Stimulated activated naive CD8-positive, alpha-beta T cell treated with anti-CD3 and anti-CD28 coated beads, Interleukin-15, Interleukin-2, amounts not matched to agents 100 U/mL and 50 U/mL, for 24 hours (primary cell): Measurements from ENCODE around the gene TUBGCP3.

Experiments used
- ATAC-seq: fragments of 150-1000 bp; cut with Tn5 transposase; one replicate; pipeline ENCODE4 v1.10.0; 2021
- DNase-seq: peaks from one replicate; pipeline ENCODE4 v3.0.0; 2021

Gene TUBGCP3

DNA sequence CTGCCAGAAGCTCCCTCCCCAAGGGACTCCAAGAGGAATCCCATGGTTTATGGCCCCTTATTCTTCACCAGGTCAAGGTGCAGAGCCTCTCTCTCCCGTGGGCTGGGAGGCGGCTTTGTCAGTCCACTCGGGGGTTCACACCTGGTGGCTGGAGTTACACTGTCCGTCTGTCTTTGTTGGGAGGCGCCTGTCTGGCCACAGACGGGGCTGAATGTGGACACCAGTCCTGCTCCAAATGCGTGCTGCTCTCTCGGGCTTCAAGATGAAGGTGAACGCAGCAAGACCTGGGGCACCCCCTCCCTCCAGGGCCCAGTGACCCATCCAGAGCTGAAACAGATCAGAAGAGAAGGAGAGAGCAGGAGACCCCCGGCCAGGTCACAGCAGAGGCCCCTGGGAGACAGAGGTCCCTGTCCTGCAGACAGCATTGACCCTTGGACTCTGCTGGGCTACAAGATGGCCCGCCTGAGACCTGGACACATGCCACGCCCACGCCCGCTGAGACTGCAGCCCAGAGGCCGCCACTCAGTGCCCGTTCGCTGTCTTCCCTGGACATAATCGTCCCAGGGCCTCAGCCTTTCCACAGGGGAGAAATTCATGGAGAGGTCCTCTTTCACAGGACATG is 29.9 kb upstream of the TUBGCP3 start:
- no peak for DNase-seq
- ATAC-seq, result no peak

DNA sequence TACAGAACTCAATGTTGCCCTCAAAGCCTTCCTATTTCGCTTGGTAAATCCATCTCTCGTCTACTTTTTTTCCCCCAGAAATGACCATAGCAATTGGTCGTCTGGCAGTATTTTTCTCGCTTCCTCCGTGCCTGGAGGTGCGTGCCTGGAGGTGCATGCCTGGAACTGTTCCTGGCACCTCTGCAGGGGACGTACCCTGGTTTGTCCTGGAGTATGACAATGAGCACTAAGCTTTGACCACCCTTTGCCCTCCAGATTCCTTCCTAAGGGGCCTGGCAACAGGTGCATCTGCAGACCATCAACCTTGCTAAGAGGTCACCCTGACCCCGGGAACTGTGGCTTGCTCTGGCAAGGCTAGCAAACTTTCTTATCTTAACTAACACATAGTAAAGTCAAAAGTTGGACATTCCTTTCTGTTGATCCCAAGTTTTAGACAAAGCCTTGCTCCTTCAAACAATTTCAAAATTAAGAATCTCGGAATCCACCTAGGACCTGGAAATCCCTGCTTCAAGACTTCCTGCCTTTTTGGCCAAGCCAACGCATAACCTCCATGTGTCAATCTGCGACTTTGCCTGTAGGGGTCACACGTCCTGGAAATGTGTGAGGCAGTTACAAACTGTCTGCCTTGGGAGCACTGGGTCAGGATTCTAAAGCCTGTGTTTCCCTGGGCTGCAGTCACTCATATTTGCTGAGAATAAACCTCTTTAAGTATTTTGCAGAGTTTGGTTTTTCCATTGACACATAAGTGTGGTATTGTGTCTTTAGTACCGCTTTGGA is 28.8 kb upstream of the TUBGCP3 start:
- peak; percentile 32 for ATAC-seq
- DNase-seq, result peak; percentile 15

GRCh38 chr13:112615391-112615790 is 27.4 kb upstream of the TUBGCP3 start:
- ATAC-seq (no peak), DNase-seq (no peak)

DNA sequence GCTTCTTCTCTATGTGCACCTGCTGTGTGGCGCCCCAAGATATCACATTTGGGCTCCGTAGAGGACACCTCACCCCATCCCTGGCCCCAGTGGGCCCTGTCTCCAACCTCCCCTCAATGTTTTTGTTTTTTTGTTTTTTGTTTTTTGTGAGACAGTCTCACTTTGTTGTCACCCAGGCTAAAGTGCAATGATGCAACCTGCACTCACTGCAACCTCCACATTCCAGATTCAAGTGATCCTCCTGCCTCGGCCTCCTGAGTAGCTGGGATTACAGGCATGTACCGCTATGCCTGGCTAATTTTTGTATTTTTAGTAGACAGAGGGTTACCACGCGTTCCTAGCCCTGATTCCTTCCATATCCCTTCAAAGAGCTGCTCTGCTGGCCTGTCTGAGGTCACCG is 26.9 kb upstream of the TUBGCP3 start:
- ATAC-seq (no peak), DNase-seq (no peak)

DNA sequence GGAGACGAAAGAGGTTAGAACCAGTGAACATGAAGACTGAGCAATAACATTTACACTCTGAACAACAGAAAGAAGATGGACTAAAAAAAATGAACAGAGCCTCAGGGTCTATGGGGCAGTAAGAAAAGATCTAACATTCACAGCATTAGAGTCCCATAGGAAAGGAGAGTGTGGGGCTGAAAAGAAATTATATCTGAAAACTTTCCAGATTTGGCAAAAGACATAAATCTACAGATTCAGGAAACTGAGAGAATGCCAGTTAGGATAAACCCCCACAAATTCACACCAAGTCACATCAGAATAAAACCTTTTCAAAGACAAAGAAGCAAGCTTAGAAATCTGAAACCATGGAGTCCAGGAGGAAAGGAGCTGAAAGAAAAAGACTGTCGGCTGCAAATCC is 20.3 kb upstream of the TUBGCP3 start:
- DNase-seq (no peak), ATAC-seq (no peak)

DNA sequence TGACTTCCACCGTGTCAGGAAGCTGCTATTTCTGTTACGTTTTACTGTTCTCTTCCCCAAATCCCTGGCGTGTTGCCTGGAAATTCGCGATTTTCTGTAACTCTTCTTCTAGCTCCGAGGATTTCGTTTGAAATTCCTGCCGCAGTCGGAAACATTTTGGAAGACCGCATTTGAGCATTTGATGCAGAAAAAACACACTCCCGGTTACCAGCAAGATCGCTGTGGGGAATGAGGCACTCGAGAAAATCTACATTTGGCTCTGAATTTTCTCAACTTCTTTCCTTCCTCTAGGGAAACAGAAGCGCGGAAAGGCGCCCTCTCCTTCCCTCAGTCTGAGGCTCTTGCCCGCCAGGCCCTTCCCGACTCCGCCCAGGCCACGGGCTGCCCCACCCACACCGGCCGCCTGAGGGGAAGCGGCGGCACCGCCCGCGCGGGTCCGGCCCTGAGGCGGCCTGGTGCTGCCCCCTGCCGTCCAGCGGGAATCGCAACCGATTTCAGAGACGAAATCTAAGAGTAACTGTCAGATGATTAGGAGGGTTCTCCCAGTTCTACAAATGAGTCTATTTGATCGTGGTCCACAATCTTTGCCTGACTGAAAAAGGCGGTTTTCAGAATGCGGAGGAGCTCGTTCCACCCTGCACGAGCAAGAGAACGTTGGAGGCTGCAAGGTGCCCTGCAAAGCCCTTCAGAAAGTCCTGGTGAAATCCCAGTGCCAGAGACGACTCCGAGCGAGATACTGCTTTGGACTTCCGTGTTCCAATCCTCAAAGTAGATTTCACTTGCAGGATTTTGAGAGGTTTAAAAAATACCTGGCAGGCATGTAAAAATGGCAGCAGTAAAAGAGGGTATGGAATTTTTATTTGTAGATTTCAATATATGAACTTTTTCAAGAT is 18.4 kb upstream of the TUBGCP3 start:
- DNase-seq (peak; percentile 96), ATAC-seq (peak; percentile 100)

DNA sequence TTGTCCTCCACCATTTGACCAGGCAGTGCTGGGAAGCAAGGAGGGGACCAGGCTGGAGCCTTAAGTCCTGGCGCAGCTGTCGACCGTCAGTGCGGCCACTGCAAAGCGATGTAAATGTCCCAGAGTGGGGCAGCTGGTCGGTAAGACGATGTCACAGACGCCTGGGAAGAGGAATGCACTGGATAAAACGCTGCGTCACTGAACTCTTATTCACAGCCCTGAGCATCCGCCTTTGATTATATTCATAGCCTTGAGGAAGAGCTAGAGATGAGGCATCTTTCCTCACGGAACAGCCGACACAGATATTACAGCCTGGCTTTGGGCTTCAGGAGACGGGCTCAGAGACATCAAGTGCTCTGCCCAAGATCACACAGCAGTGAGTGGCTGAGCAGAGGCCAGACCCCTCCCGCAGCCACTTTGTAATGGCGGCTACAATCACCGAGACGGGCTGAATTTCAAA is 17.6 kb upstream of the TUBGCP3 start:
- DNase-seq, result no peak
- ATAC-seq, result no peak

DNA sequence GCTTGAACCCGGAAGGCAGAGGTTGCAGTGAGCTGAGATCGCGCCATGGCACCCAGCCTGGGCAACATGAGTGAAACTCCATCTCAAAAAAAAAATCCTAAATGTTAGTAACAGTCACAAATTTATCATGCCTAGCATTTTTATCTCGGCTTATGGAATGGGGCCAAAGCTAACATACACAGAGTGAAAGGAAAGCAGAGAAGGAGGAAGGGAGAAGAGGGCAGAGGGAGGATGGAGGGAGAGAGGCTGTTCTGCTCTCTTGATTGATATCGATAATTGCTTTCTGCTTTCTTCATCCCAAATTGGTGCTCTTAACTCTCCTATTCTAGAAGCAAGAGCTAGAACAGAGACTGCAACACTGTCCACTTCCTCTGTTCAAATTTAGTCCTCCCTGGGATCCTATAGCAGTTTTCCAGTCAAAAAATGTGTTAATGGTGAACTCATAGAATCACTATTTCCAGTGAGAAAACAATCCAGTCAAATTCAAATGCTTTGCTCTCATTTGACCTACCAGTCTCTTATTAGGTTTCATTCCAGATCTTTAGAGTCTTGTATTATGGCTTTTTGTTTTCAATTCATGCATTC is 15.8 kb upstream of the TUBGCP3 start:
- ATAC-seq (no peak), DNase-seq (no peak)

GRCh38 chr13:112602189-112602588 is 14.2 kb upstream of the TUBGCP3 start:
- DNase-seq (no peak), ATAC-seq (no peak)

- no peak for DNase-seq
- no peak for ATAC-seq
Measured at GRCh38 chr13:112601371-112601770, 13.4 kb upstream of the TUBGCP3 start.

DNA sequence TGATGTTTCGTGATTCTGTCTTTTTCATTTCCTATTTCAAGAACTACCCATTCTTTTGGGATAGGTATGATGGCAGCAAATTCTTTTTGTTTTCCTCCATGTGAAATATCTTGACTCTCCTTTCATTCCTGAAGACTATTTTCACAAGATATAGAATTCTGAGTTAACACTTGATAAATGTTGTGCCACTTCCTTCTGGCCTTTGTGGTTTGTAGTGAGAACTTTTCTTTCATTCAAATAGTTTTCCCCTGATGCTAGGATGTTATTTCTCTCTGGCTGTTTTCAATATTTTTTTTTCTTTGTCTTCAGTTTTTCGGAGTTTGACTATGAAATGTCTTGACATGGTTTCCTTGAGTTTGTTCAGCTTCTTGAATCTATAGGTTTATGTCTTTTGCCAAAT is 8.3 kb upstream of the TUBGCP3 start:
- DNase-seq (no peak), ATAC-seq (no peak)

DNA sequence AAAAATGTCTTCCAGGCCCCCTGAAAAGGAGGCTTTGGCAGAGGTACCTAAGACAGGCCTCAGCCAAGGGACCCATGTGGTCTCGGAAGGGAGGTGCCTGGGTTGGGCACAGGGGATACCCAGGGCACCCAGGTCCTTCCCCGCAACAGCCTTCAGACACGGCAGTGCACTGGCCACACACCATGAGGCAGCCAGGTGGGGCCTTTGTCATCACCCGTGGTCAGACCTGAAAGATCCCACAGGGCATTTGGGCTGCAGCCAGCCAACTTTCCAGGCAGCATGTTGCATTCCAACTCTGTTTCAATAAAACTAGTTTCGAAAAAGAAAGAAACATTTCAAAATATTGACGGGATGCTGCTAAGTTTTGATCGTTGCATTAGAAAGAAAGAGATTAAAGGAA is 4.7 kb upstream of the TUBGCP3 start:
- ATAC-seq (no peak), DNase-seq (no peak)

GRCh38 chr13:112592181-112592580 is 4.2 kb upstream of the TUBGCP3 start:
- ATAC-seq, result no peak
- DNase-seq, result no peak

DNA sequence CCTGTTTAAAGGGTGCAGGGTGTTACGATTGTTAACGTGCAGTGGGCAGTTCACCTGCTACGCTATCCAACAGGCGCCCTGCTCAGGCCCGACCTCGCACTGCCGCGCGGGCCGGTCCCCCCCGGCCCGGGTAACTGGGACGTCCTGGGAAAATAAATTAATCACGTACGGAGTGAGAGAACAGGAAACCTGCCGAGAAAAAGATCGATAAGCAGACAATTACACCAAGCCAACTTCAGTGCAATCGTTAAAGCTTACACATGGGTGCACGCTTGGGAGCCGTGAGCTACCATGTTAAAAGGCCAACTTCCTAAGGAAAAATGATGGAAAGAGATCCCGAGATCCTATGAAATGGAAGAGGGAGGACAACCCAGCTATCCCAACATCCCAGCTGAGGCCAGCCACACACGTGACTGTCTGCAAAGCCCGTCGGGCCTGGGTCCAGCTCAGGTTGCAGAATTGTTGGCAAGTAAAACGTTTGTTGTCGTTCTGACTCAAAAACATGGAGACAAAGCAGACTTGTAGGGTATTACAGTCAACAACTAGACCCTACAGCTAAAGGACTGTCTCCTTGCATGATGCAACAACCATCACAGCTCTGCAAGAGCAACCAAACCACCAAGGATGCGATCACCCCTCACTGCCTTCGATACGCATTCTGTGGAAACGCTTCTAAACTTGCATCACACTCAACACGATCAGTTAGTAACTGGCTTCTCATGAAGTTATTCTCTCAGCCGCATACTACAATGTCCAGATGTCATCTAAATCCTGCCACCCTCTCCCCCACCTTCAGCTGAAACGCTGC is 741 bp upstream of the TUBGCP3 start:
- no peak for ATAC-seq
- DNase-seq, result no peak

DNA sequence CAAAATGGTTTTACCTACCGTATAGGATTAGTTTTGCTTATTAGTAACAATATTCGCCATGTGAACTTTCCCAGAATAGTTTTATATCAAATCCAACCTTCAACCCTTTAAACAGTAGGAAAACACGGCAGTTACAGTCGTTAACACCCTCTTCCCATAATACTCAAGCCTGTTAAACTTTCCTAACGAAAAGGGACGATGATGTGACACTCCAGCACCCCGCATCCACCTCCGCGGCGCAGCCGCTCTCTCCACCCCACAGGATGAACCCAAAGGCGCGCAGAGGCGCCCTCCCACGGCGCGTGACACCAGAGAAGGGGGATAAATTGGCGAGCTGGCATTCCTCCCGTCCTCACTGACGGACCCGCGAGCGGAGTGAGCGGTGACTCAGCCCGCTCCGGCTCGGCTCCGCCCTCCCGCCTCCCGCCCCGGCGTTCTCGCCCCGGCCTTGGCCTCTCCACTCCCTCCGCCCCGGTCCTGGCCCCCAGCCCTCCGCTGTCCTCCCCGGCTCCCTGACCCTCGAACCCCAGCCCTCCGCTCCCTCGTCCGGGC is 665 bp downstream of the TUBGCP3 start:
- peak; percentile 83 for DNase-seq
- peak; percentile 84 for ATAC-seq

- no peak for ATAC-seq
- no peak for DNase-seq
Measured at GRCh38 chr13:112586334-112586960, 1.5 kb downstream of the TUBGCP3 start.

DNA sequence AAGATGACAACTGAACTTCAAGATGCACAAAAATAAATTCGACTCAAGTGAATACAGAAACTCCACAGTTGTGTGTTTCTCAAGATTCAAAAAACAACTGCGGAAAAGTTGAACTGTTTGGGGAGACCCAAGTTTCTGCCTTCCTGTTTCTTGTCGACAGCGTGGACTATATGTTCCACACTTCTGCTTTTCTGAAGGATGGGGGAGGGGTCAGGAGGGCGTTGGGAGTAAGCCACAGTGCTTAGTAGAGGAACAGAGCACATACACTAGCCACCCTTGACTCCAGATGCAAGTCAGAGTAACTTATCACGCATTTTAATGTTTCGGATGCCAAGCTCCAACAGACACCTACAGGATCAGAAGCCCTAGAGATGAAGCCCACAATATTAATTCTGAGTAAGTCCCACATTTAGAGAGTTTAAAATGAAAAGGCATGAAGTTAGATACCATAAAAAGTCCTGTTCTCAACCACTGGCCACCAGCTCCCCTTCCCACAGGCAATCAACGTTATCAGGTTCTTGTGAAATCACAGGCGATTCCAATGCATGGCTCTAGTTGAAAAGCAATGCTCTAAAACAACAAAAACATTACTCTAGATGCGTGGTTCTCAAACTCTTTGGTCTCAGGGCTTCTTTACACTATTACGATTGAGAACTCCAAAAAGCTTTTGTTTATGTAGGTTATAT is 4.2 kb downstream of the TUBGCP3 start:
- ATAC-seq, result no peak

GRCh38 chr13:112582263-112582662 is 5.7 kb downstream of the TUBGCP3 start:
- ATAC-seq, result no peak
- no peak for DNase-seq

More for the DNA sequence above, 4.2 kb downstream of the TUBGCP3 start:
- peak; percentile 12 for DNase-seq

- no peak for DNase-seq
- no peak for ATAC-seq
Measured at GRCh38 chr13:112580912-112581311, 7.0 kb downstream of the TUBGCP3 start.

GRCh38 chr13:112580211-112580610 is 7.7 kb downstream of the TUBGCP3 start:
- ATAC-seq, result no peak

More at GRCh38 chr13:112580211-112580610, 7.7 kb downstream of the TUBGCP3 start:
- DNase-seq, result no peak
